ENCODE results near the gene LIMD2.
A peak's percentile ranks its signal among the peaks of the same experiment; 100 is the strongest.

The LIMD2 gene

DNA sequence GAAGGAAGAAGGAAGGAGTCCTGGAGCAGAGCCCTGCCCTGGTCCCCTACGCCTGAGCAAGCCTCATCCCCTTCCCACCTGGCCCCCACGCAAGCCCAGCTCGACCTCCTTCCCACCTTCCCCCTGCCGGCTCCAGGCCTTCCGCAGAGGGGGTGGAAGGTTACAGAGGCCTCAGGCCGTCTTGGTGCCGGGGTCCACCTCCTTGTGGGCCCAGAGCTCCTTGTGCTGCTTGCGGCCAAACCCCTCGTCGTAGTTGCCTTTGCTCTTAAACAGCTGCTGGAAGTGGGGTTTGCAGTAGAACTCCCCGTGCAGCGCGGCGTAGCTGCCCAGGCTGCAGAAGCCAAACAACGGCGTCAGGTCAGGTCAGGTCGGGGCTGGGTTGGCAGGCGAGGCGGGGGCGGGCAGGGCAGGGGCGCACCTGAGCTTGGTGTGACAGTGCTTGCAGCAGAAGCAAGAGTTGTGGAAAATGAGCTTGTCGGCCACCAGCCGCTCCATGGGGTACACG, 1.5 kb downstream of the LIMD2 start:
- Histone ChIP-seq H3K27me3 (replicated peaks in 2 of 5; ENCODE audit: control insufficient read depth in 4 of 5, insufficient read depth in 5 of 5, low read length in 4 of 5) (no peaks in the 10 kb centered on the region), H3K9me3 (ENCODE audit: control extremely low read depth in 1 of 5, control insufficient read depth in 4 of 5, insufficient read depth in 2 of 5, low read depth in 1 of 5, low read length in 4 of 5) (no peaks in the 10 kb centered on the region), H3K4me3 (ENCODE audit: control insufficient read depth in 1 of 7, extremely low read depth in 1 of 7, insufficient read depth in 4 of 7, low read depth in 2 of 7, low read length in 6 of 7) (peak overlapping the region; percentile 64 to 88 (median 76)), H3K27ac (ENCODE audit: insufficient read depth in 1 of 2, low read depth in 1 of 2, low read length in 2 of 2, poor library complexity in 1 of 2, severe bottlenecking in 2 of 2) (peak overlapping the region in 1 of 2 experiments; percentile 89), H3K36me3 (ENCODE audit: control insufficient read depth in 4 of 4, insufficient read depth in 4 of 4, low read length in 3 of 4) (peaks cover 4 to 50% (median 30%) of the 10 kb centered on the region in 4 experiments), H3K4me1 (ENCODE audit: control extremely low read depth in 1 of 4, control insufficient read depth in 4 of 4, insufficient read depth in 4 of 4, low read length in 3 of 4) (peaks cover 4 to 77% (median 62%) of the 10 kb centered on the region in 4 experiments)
- ChIA-PET CTCF (interaction anchor here (0.9 to 7.7 kb wide), 13 partner anchors 12 to 273 kb away, joined by 3 to 111 read pairs (median 5); no protein-coding TSS in a partner anchor), POLR2A (interaction anchor here (0.6 to 3.2 kb wide), 9 partner anchors 12 to 954 kb away, joined by 3 to 14 read pairs (median 4); partner anchors contain the start of genes CCDC47, DDX42, MAP3K3 and STRADA)
- DNase-seq: peak in 2 of 3 donors; percentile 22 to 31
- 2% methylated on average over 21 of the region's 24 CpGs for WGBS (ENCODE audit: insufficient coverage)

DNA sequence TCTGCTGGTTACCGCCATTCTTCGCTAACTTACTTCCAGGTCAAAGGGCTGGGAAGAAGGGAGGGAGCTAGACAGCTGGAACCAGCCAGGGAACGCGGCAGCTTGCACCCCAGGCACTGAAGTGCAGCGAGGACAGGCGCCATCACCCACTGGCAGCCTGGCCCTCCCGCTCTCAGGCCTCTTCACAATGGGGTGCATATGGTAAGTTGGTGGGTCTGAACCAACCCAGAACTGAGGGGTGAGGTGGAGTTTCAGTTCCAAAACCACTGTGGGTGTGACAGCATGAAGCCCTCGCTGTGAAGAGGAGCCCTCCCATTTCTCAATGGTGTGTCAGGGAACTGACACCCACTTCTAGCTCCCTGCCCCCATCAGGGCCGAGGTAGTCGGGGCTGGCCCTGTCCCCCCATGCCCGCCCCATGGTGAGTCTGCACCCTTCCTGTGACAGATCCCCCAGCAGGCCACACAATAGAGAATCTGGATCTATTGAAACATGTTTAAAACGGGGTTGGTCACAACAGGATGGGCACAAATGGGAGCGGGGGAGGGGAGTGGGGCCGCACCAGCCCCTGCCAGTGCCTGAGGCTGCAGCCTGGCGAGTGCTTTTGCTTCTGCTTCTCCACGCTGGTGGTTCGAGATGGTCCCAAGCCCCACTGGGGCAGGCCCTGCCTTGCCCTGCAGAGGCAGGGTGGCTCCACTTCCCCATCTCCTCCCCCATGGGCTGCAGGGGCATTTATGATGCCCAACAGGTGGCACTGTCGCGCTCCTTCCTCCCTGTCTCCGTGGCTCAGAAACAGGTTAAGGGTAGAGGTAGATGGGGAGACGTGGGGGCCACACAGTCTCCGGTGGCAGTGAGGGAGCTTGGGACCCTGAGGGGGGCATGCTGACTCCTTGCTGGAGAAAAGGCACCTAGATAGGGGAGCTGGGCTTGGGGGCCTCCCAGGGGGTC, 2.3 kb downstream of the LIMD2 start:
- no peaks in the 10 kb centered on the region for H3K27me3 ChIP-seq (replicated peaks in 2 of 5; ENCODE audit: control insufficient read depth in 4 of 5, insufficient read depth in 5 of 5, low read length in 4 of 5)
- H3K9me3 ChIP-seq (ENCODE audit: control extremely low read depth in 1 of 5, control insufficient read depth in 4 of 5, insufficient read depth in 2 of 5, low read depth in 1 of 5, low read length in 4 of 5): no peaks in the 10 kb centered on the region
- CTCF ChIA-PET: interaction anchor here (0.7 to 7.7 kb wide), 14 partner anchors 13 to 272 kb away, joined by 3 to 111 read pairs (median 4); no protein-coding TSS in a partner anchor
- peaks cover 3 to 71% (median 57%) of the 10 kb centered on the region in 4 experiments for H3K4me1 ChIP-seq (ENCODE audit: control extremely low read depth in 1 of 4, control insufficient read depth in 4 of 4, insufficient read depth in 4 of 4, low read length in 3 of 4)
- POLR2A ChIA-PET: interaction anchor here (0.6 to 2.5 kb wide), 8 partner anchors 9 to 92 kb away, joined by 3 to 9 read pairs (median 4); partner anchors contain the start of genes CCDC47, DDX42 and STRADA
- 42% methylated on average over 20 of the region's 22 CpGs for WGBS (ENCODE audit: insufficient coverage)
- peaks cover 11 to 47% (median 32%) of the 10 kb centered on the region in 4 experiments for H3K36me3 ChIP-seq (ENCODE audit: control insufficient read depth in 4 of 4, insufficient read depth in 4 of 4, low read length in 3 of 4)
- H3K4me3 ChIP-seq (ENCODE audit: control insufficient read depth in 1 of 7, extremely low read depth in 1 of 7, insufficient read depth in 4 of 7, low read depth in 2 of 7, low read length in 6 of 7): peak overlapping the region; percentile 64 to 88 (median 76)
- DNase-seq: peak; percentile 88 to 95 (median 94)
- H3K27ac ChIP-seq (ENCODE audit: insufficient read depth in 1 of 2, low read depth in 1 of 2, low read length in 2 of 2, poor library complexity in 1 of 2, severe bottlenecking in 2 of 2): peak overlapping the region in 1 of 2 experiments; percentile 89

GRCh38 chr17:63696381-63696961, 3.5 kb downstream of the LIMD2 start:
- no peaks in the 10 kb centered on the region for H3K9me3 ChIP-seq (ENCODE audit: control extremely low read depth in 1 of 5, control insufficient read depth in 4 of 5, insufficient read depth in 2 of 5, low read depth in 1 of 5, low read length in 4 of 5)
- ChIA-PET POLR2A (interaction anchor here (0.9 to 2.5 kb wide), 6 partner anchors 8 to 24 kb away, joined by 3 to 9 read pairs (median 4); no protein-coding TSS in a partner anchor), CTCF (interaction anchor here (0.9 to 7.7 kb wide), 7 partner anchors 10 to 138 kb away, joined by 3 to 111 read pairs (median 8); no protein-coding TSS in a partner anchor)
- H3K27me3 ChIP-seq (replicated peaks in 2 of 5; ENCODE audit: control insufficient read depth in 4 of 5, insufficient read depth in 5 of 5, low read length in 4 of 5): no peaks in the 10 kb centered on the region
- 56% methylated on average over 9 of the region's 9 CpGs for WGBS (ENCODE audit: insufficient coverage)
- peaks cover 15 to 57% (median 41%) of the 10 kb centered on the region in 4 experiments for H3K36me3 ChIP-seq (ENCODE audit: control insufficient read depth in 4 of 4, insufficient read depth in 4 of 4, low read length in 3 of 4)
- H3K4me1 ChIP-seq (ENCODE audit: control extremely low read depth in 1 of 4, control insufficient read depth in 4 of 4, insufficient read depth in 4 of 4, low read length in 3 of 4): peaks cover 0 to 59% (median 47%) of the 10 kb centered on the region in 4 experiments
- H3K27ac ChIP-seq (ENCODE audit: insufficient read depth in 1 of 2, low read depth in 1 of 2, low read length in 2 of 2, poor library complexity in 1 of 2, severe bottlenecking in 2 of 2): peak overlapping the region in 1 of 2 experiments; percentile 62
- peak; percentile 63 to 81 (median 81) for DNase-seq
- H3K4me3 ChIP-seq (ENCODE audit: control insufficient read depth in 1 of 7, extremely low read depth in 1 of 7, insufficient read depth in 4 of 7, low read depth in 2 of 7, low read length in 6 of 7): peak overlapping the region in 1 of 7 experiments; percentile 88

GRCh38 chr17:63695889-63696288, 4.0 kb downstream of the LIMD2 start:
- Histone ChIP-seq H3K4me3 (ENCODE audit: control insufficient read depth in 1 of 7, extremely low read depth in 1 of 7, insufficient read depth in 4 of 7, low read depth in 2 of 7, low read length in 6 of 7) (no peak overlapping the region), H3K4me1 (ENCODE audit: control extremely low read depth in 1 of 4, control insufficient read depth in 4 of 4, insufficient read depth in 4 of 4, low read length in 3 of 4) (peaks cover 0 to 53% (median 41%) of the 10 kb centered on the region in 4 experiments), H3K27me3 (replicated peaks in 2 of 5; ENCODE audit: control insufficient read depth in 4 of 5, insufficient read depth in 5 of 5, low read length in 4 of 5) (no peaks in the 10 kb centered on the region), H3K36me3 (ENCODE audit: control insufficient read depth in 4 of 4, insufficient read depth in 4 of 4, low read length in 3 of 4) (peaks cover 19 to 62% (median 46%) of the 10 kb centered on the region in 4 experiments), H3K9me3 (ENCODE audit: control extremely low read depth in 1 of 5, control insufficient read depth in 4 of 5, insufficient read depth in 2 of 5, low read depth in 1 of 5, low read length in 4 of 5) (no peaks in the 10 kb centered on the region), H3K27ac (ENCODE audit: insufficient read depth in 1 of 2, low read depth in 1 of 2, low read length in 2 of 2, poor library complexity in 1 of 2, severe bottlenecking in 2 of 2) (no peak overlapping the region)
- ChIA-PET POLR2A (interaction anchor here (0.6 to 2.5 kb wide), 7 partner anchors 11 to 65 kb away, joined by 3 to 9 read pairs (median 5); no protein-coding TSS in a partner anchor), CTCF (interaction anchor here (0.9 to 7.7 kb wide), 6 partner anchors 9 to 138 kb away, joined by 3 to 111 read pairs (median 4); no protein-coding TSS in a partner anchor)
- WGBS (ENCODE audit: insufficient coverage): 100% methylated on average over 4 of the region's 6 CpGs
- no peak for DNase-seq

- CTCF ChIA-PET: interaction anchor here (0.9 to 7.7 kb wide), 7 partner anchors 15 to 260 kb away, joined by 3 to 111 read pairs (median 3); no protein-coding TSS in a partner anchor
- no peak overlapping the region for H3K4me3 ChIP-seq (ENCODE audit: control insufficient read depth in 1 of 7, extremely low read depth in 1 of 7, insufficient read depth in 4 of 7, low read depth in 2 of 7, low read length in 6 of 7)
- H3K27ac ChIP-seq (ENCODE audit: insufficient read depth in 1 of 2, low read depth in 1 of 2, low read length in 2 of 2, poor library complexity in 1 of 2, severe bottlenecking in 2 of 2): no peak overlapping the region
- POLR2A ChIA-PET: interaction anchor here (0.5 to 2.5 kb wide), 9 partner anchors 10 to 1338 kb away, joined by 3 to 9 read pairs (median 4); no protein-coding TSS in a partner anchor
- peaks cover 24 to 70% (median 54%) of the 10 kb centered on the region in 4 experiments for H3K36me3 ChIP-seq (ENCODE audit: control insufficient read depth in 4 of 4, insufficient read depth in 4 of 4, low read length in 3 of 4)
- no peak for DNase-seq
- peaks cover 0 to 46% (median 34%) of the 10 kb centered on the region in 4 experiments for H3K4me1 ChIP-seq (ENCODE audit: control extremely low read depth in 1 of 4, control insufficient read depth in 4 of 4, insufficient read depth in 4 of 4, low read length in 3 of 4)
- no peaks in the 10 kb centered on the region for H3K9me3 ChIP-seq (ENCODE audit: control extremely low read depth in 1 of 5, control insufficient read depth in 4 of 5, insufficient read depth in 2 of 5, low read depth in 1 of 5, low read length in 4 of 5)
- no peaks in the 10 kb centered on the region for H3K27me3 ChIP-seq (replicated peaks in 2 of 5; ENCODE audit: control insufficient read depth in 4 of 5, insufficient read depth in 5 of 5, low read length in 4 of 5)
- 80% methylated on average over 9 of the region's 15 CpGs for WGBS (ENCODE audit: insufficient coverage)
These were observed 4.8 kb downstream of the LIMD2 start for GRCh38 chr17:63694950-63695773.
